Duodenal mucosa (tissue), 2 donors: Measurements from ENCODE around the gene ATG10.

Source experiments
- H3K27ac ChIP-seq: one replicate; pipeline ENCODE4 v1.7.0; 2013; ENCODE audit warnings: low read depth, low read length
- H3K27me3 ChIP-seq, 2 donors: one replicate each; pipeline ENCODE4 v1.7.0; 2013; ENCODE audit warnings: low read length in 2 of 2, control low read depth in 1 of 2; ENCODE audit not compliant: insufficient read depth in 2 of 2, control insufficient read depth in 1 of 2
- H3K36me3 ChIP-seq, 2 donors: one replicate each; pipeline ENCODE4 v1.7.0; 2013; ENCODE audit warnings: low read length in 2 of 2, control low read depth in 1 of 2; ENCODE audit not compliant: insufficient read depth in 2 of 2, control insufficient read depth in 1 of 2
- H3K4me1 ChIP-seq, 2 donors: one replicate each; pipeline ENCODE4 v1.7.0; 2013; ENCODE audit warnings: low read length in 2 of 2, control low read depth in 1 of 2; ENCODE audit not compliant: insufficient read depth in 2 of 2, control insufficient read depth in 1 of 2
- H3K4me3 ChIP-seq, 2 donors: one replicate each; pipeline ENCODE4 v1.7.0; 2013; ENCODE audit warnings: low read length in 2 of 2, low read depth in 1 of 2
- H3K9ac ChIP-seq, 2 donors: one replicate each; pipeline ENCODE4 v1.7.0; 2013; ENCODE audit warnings: low read length in 2 of 2, low read depth in 1 of 2
- H3K9me3 ChIP-seq, 2 donors: one replicate each; pipeline ENCODE4 v1.7.0; 2013; ENCODE audit warnings: low read length in 2 of 2, control low read depth in 1 of 2; ENCODE audit not compliant: control insufficient read depth in 1 of 2

ATG10 gene

DNA sequence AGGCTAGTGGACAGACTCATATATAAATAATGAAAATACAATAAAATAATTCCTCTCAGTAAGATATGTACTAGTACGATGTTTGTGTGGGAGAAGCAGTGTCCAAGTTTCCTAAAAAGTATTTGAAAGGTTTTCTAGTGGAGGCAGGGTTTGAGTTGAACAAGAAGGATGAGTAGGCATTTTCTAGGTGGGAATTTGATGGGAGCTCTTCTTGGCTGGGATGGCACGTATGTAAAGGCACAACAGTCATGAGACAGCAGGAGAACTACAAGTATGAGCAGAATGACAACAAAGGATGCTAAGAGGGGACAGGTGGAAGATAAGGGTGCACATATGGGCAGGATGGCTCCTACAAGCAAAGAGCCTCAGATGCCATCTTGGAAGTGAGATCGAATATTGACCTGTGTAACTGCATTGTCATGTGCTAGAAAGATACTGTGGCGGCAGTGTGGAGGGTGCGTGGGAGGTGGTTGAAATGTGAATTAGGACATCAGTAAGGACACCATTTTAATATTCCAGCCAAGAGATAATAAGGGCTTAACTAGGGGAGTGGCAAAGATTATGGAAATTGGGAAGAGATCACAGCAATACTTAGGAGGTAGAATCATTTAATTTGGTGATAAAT, 170.5 kb downstream of the ATG10 start:
- no peak overlapping the region for H3K4me3 ChIP-seq
- H3K9ac ChIP-seq = no peak overlapping the region
- H3K9me3 ChIP-seq = no peaks in the 10 kb centered on the region
- H3K4me1 ChIP-seq = no peaks in the 10 kb centered on the region
- no peak overlapping the region for H3K27ac ChIP-seq
- H3K27me3 ChIP-seq = no peaks in the 10 kb centered on the region
- H3K36me3 ChIP-seq = no peaks in the 10 kb centered on the region

DNA sequence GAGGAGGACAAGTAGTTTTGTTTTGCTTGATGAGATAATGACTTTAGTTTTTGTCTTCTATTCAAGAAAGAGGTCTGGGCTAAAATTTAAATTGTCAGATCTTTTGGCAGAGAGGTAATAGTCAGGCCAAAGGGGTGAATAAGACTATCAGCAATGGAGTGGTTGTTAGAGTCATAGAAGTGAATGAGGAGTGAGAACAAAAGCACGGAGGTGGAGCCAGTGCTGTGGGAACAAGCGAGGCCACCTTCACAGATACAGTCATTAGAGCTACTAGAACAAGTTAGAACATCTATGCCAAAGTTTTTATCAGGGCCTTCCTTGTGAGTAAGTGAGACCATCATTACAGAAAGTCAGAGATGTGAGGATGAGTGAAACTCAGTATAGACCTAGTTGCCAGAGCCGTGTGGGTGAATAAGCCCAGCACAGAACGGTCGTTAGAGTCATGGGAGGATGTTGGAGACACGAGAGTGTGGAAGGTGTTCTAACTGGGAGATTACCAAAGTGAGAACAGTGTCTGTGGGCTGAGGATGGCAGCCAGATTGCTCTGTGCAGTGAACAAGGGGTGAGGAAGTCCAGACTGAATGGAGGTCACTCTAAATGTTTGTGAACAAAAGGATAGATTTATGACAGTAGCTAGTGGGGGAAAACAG, 171.2 kb downstream of the ATG10 start:
- Histone ChIP-seq H3K4me3 (no peak overlapping the region), H3K9me3 (no peaks in the 10 kb centered on the region), H3K27ac (no peak overlapping the region), H3K27me3 (no peaks in the 10 kb centered on the region), H3K4me1 (no peaks in the 10 kb centered on the region), H3K9ac (no peak overlapping the region), H3K36me3 (no peaks in the 10 kb centered on the region)

DNA sequence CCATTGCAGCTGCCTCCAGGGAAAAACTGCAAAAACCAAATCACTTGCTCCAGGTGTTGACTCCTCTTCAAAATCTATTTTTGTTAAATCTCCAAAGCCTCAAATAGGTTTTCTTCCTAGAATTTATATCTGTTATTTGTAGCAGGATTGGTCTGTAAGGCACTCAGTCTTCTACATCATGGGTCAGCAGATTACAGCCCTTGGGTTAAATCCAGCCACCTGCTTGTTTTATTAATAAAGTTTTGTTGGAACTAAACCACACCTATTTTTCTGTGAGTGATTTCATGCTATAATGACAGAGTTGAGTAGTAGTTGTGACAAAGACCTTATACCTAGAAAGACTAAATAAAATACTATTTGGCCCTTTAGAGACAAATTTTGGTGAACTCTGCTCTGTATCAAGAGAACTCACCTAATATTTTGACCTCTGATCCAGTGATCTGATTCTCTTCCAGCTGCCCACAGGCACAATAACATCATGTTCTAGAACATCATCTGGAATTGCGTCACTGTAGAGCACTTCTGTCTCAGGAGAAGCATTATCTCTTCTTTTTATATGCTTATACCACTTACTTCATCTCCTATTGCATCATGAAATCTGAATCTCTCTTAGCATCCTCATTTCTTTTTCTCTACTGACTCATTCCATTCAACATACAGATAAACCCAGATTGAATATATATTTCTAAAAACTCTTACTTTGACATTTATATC, 176.2 kb downstream of the ATG10 start:
- no peak overlapping the region for H3K4me3 ChIP-seq
- no peaks in the 10 kb centered on the region for H3K9me3 ChIP-seq
- no peaks in the 10 kb centered on the region for H3K4me1 ChIP-seq
- H3K36me3 ChIP-seq = no peaks in the 10 kb centered on the region
- H3K9ac ChIP-seq = no peak overlapping the region
- H3K27ac ChIP-seq = no peak overlapping the region
- no peaks in the 10 kb centered on the region for H3K27me3 ChIP-seq

- Histone ChIP-seq H3K36me3 (no peaks in the 10 kb centered on the region), H3K27ac (no peak overlapping the region), H3K27me3 (no peaks in the 10 kb centered on the region), H3K4me1 (no peaks in the 10 kb centered on the region), H3K9ac (no peak overlapping the region), H3K9me3 (no peaks in the 10 kb centered on the region), H3K4me3 (no peak overlapping the region)
These were observed 177.6 kb downstream of the ATG10 start for GRCh38 chr5:82149434-82149833.

GRCh38 chr5:82150559-82150958, 178.7 kb downstream of the ATG10 start:
- Histone ChIP-seq H3K9me3 (no peaks in the 10 kb centered on the region), H3K36me3 (no peaks in the 10 kb centered on the region), H3K4me3 (no peak overlapping the region), H3K9ac (no peak overlapping the region), H3K27me3 (no peaks in the 10 kb centered on the region), H3K4me1 (no peaks in the 10 kb centered on the region), H3K27ac (no peak overlapping the region)

GRCh38 chr5:82151204-82151603, 179.4 kb downstream of the ATG10 start:
- Histone ChIP-seq H3K4me3 (no peak overlapping the region), H3K9me3 (no peaks in the 10 kb centered on the region), H3K9ac (no peak overlapping the region), H3K36me3 (no peaks in the 10 kb centered on the region), H3K4me1 (no peaks in the 10 kb centered on the region), H3K27ac (no peak overlapping the region), H3K27me3 (no peaks in the 10 kb centered on the region)

- H3K36me3 ChIP-seq = no peaks in the 10 kb centered on the region
- H3K27me3 ChIP-seq = no peaks in the 10 kb centered on the region
These were observed 179.8 kb downstream of the ATG10 start for GRCh38 chr5:82151662-82152061.

DNA sequence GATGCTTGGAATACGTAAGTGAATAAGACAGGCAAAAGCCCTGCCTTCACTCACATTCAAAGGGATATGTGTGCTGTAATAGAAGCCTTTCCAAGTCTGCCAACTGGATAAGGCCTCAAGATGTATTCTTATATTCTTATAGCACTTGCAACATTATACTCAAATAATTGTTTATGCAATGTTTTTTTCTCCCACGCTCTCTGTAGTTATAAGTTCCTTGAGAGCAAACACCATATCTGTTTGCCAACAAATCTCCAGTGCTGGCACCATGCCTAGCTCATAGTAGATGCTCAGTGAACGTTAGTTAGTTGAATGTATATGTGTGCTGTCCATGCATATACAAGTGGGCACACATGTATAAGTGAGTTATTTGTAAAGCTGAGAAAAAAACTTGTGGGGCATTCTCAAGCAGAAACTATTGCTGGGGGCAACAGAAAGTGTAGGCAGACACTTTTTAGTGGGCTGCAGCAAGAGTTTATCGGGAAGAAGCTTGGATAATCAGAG, 181.2 kb downstream of the ATG10 start:
- Histone ChIP-seq H3K4me1 (no peaks in the 10 kb centered on the region), H3K27ac (no peak overlapping the region), H3K27me3 (no peaks in the 10 kb centered on the region), H3K36me3 (no peaks in the 10 kb centered on the region), H3K9me3 (no peaks in the 10 kb centered on the region), H3K4me3 (no peak overlapping the region), H3K9ac (no peak overlapping the region)

More at GRCh38 chr5:82151662-82152061, 179.8 kb downstream of the ATG10 start:
- no peaks in the 10 kb centered on the region for H3K9me3 ChIP-seq
- no peaks in the 10 kb centered on the region for H3K4me1 ChIP-seq
- no peak overlapping the region for H3K9ac ChIP-seq
- no peak overlapping the region for H3K4me3 ChIP-seq
- H3K27ac ChIP-seq = no peak overlapping the region

DNA sequence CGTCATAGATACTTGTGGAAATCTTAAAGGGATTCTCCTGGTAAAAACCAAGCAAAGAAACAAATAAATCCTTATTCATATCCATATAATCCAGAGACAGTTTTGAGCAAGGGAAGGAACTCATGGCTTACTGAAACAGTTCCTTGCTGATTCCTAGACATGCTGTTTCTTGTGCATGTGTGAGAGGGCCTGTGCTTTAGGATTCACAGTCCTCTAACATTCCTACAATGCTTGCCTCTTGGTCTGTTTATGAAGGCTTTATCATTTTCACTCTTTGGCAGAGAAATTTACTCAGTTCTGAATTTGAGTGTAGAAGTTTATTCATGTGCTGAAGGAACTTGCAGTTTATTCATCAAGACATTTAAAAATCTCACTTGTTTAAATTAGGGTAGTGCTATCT, 183.0 kb downstream of the ATG10 start:
- Histone ChIP-seq H3K4me3 (no peak overlapping the region), H3K4me1 (no peaks in the 10 kb centered on the region), H3K36me3 (no peaks in the 10 kb centered on the region), H3K9ac (no peak overlapping the region), H3K27me3 (no peaks in the 10 kb centered on the region), H3K27ac (no peak overlapping the region), H3K9me3 (no peaks in the 10 kb centered on the region)

- no peak overlapping the region for H3K9ac ChIP-seq
- H3K27me3 ChIP-seq = no peaks in the 10 kb centered on the region
- no peaks in the 10 kb centered on the region for H3K9me3 ChIP-seq
- H3K36me3 ChIP-seq = no peaks in the 10 kb centered on the region
- H3K4me1 ChIP-seq = no peaks in the 10 kb centered on the region
- no peak overlapping the region for H3K4me3 ChIP-seq
- H3K27ac ChIP-seq = no peak overlapping the region
These were observed 183.5 kb downstream of the ATG10 start for GRCh38 chr5:82155305-82155704.
